Liver (tissue), 9 donors: ENCODE results near the gene SCGB3A1. TPM values are rescaled to one million over a fixed set of nuclear protein-coding genes. Genes with fewer than 3 reads are reported as not detected.

ENCODE experiments used
- DNase-seq: peaks from one replicate; pipeline ENCODE4 v3.0.0-alpha.2; 2017; ENCODE audit warnings: low spot score
- H3K27ac ChIP-seq, 2 donors: one replicate each; pipeline ENCODE4 v1.7.0; 2013; ENCODE audit warnings: inconsistent platforms in 2 of 2, low read length in 2 of 2, control low read depth in 1 of 2, low read depth in 1 of 2, mild to moderate bottlenecking in 1 of 2
- H3K27me3 ChIP-seq, 4 donors: one replicate each; pipeline versions ENCODE4 v1.6.1 to v1.7.0; 2013; ENCODE audit warnings: low read length in 3 of 4, inconsistent platforms in 1 of 4, mild to moderate bottlenecking in 1 of 4, moderate library complexity in 1 of 4; ENCODE audit not compliant: control insufficient read depth in 4 of 4, insufficient read depth in 4 of 4
- H3K36me3 ChIP-seq, 4 donors: one replicate each; pipeline versions ENCODE4 v1.6.1 to v1.7.0; 2013; ENCODE audit warnings: low read length in 3 of 4, mild to moderate bottlenecking in 3 of 4, low read depth in 1 of 4, moderate library complexity in 1 of 4; ENCODE audit not compliant: control insufficient read depth in 4 of 4, insufficient read depth in 3 of 4
- H3K4me1 ChIP-seq, 4 donors: one replicate each; pipeline versions ENCODE4 v1.6.1 to v1.7.0; 2013; ENCODE audit warnings: low read length in 3 of 4, mild to moderate bottlenecking in 3 of 4, moderate library complexity in 1 of 4; ENCODE audit not compliant: control insufficient read depth in 4 of 4, insufficient read depth in 4 of 4
- H3K4me3 ChIP-seq, 3 donors: one replicate each; pipeline versions ENCODE4 v1.6.1 to v1.7.0; 2013; ENCODE audit warnings: low read length in 3 of 3, control low read depth in 1 of 3, low read depth in 1 of 3, mild to moderate bottlenecking in 1 of 3
- H3K9ac ChIP-seq, 2 donors: one replicate each; pipeline ENCODE4 v1.7.0; 2013; ENCODE audit warnings: low read length in 2 of 2, mild to moderate bottlenecking in 2 of 2, moderate library complexity in 2 of 2, control low read depth in 1 of 2, low read depth in 1 of 2
- H3K9me3 ChIP-seq, 4 donors: one replicate each; pipeline versions ENCODE4 v1.6.1 to v1.7.0; 2013; ENCODE audit warnings: low read length in 3 of 4; ENCODE audit not compliant: control insufficient read depth in 4 of 4
- FOXA1 ChIP-seq: IDR thresholded peaks from 2 replicates; pipeline ENCODE4 v1.6.1; 2016; ENCODE audit warnings: antibody characterized with exemption
- FOXA2 ChIP-seq: IDR thresholded peaks from 2 replicates; pipeline ENCODE4 v1.6.1; 2016; ENCODE audit warnings: antibody characterized with exemption
- GABPA ChIP-seq, 2 donors: IDR thresholded peaks in 1 of 2; conservative IDR thresholded peaks in 1 of 2; 2 replicates each; pipeline ENCODE4 v1.6.1; 2016; ENCODE audit warnings: antibody characterized with exemption in 2 of 2, mild to moderate bottlenecking in 1 of 2, moderate library complexity in 1 of 2
- HNF4A ChIP-seq, 2 donors: conservative IDR thresholded peaks; 2 replicates each; pipeline ENCODE4 v1.6.1; 2016; ENCODE audit warnings: antibody characterized with exemption in 2 of 2, mild to moderate bottlenecking in 2 of 2
- HNF4G ChIP-seq: IDR thresholded peaks from 2 replicates; pipeline ENCODE4 v1.6.1; 2016; ENCODE audit warnings: antibody characterized with exemption
- JUND ChIP-seq, 2 donors: IDR thresholded peaks; 2 replicates each; pipeline ENCODE4 v1.6.1; 2016; ENCODE audit warnings: antibody characterized with exemption in 2 of 2
- RAD21 ChIP-seq, 2 donors: IDR thresholded peaks; 2 replicates each; pipeline ENCODE4 v1.6.1; 2016; ENCODE audit warnings: antibody characterized with exemption in 2 of 2, mild to moderate bottlenecking in 2 of 2
- REST ChIP-seq: IDR thresholded peaks from 2 replicates; pipeline ENCODE4 v1.6.1; 2016; ENCODE audit warnings: antibody characterized with exemption, mild to moderate bottlenecking
- RXRA ChIP-seq, 2 donors: IDR thresholded peaks; 2 replicates each; pipeline ENCODE4 v1.6.1; 2017 to 2018; ENCODE audit warnings: antibody characterized with exemption in 2 of 2, mild to moderate bottlenecking in 1 of 2
- TAF1 ChIP-seq: conservative IDR thresholded peaks from 2 replicates; pipeline ENCODE4 v1.6.1; 2016; ENCODE audit warnings: antibody characterized with exemption, mild to moderate bottlenecking
- YY1 ChIP-seq: IDR thresholded peaks from 2 replicates; pipeline ENCODE4 v1.6.1; 2016; ENCODE audit warnings: antibody characterized with exemption, mild to moderate bottlenecking
- ZBTB33 ChIP-seq: IDR thresholded peaks from 2 replicates; pipeline ENCODE4 v1.6.1; 2016; ENCODE audit warnings: antibody characterized with exemption
- WGBS: extraction: QIAGEN DNeasy Blood & Tissue Kit; methylation state at CpG from one replicate; pipeline ENCODE4 v1.1.7; 2013; 5-methylcytosine and 5-hydroxymethylcytosine counted together
- polyA plus RNA-seq, 2 donors: library from polyadenylated mRNA; stranded (reverse) in 1 of 2; unstranded in 1 of 2; fragments of 200-250 nt in 1 of 2; fragments of >200 nt in 1 of 2; fragmentation: Nextera tagmentation in 1 of 2; extraction: Ambion mirVana in 1 of 2; gene quantifications; one replicate each; pipeline versions ENCODE4 v1.2.1 to v1.2.3, GENCODE V29; 2013 to 2015
- total RNA-seq, 2 donors: library from RNA; depleted of rRNA; stranded (reverse); fragments of >200 nt; gene quantifications; one replicate each; pipeline ENCODE4 v1.2.3, GENCODE V29; 2014
- donor health status: healthy.
- donor health status: healthy.
- donor health status: healthy.
- donor health status: healthy.
- donor health status: healthy.

SCGB3A1 gene
- total and polyA plus RNA-seq, 4 donors = 1.5 TPM; not detected in 2

- H3K27ac ChIP-seq = no peak overlapping the region
- no peaks in the 10 kb centered on the region for H3K27me3 ChIP-seq
- no peak overlapping the region for H3K9ac ChIP-seq
- no peaks in the 10 kb centered on the region for H3K36me3 ChIP-seq
- TF ChIP-seq RXRA (IDR thresholded peaks at IDR 0.05) (no peak), HNF4G (no peak), JUND (IDR thresholded peaks at IDR 0.05) (no peak)
- no peak overlapping the region for H3K4me3 ChIP-seq
- no peaks in the 10 kb centered on the region for H3K4me1 ChIP-seq
- DNase-seq = no peak
- no peaks in the 10 kb centered on the region for H3K9me3 ChIP-seq
- WGBS = 87% methylated on average over 12 of the region's 12 CpGs
These were observed 36.3 kb upstream of the SCGB3A1 start for GRCh38 chr5:180627386-180628120.

- H3K4me1 ChIP-seq = no peaks in the 10 kb centered on the region
- no peaks in the 10 kb centered on the region for H3K27me3 ChIP-seq
- no peak overlapping the region for H3K9ac ChIP-seq
- no peak overlapping the region for H3K4me3 ChIP-seq
- H3K27ac ChIP-seq = no peak overlapping the region
- WGBS = 76% methylated on average over 15 of the region's 15 CpGs
- TF ChIP-seq RXRA (IDR thresholded peaks at IDR 0.05) (no peak), FOXA2 (no peak), ZBTB33 (no peak), HNF4A (conservative IDR thresholded peaks at IDR 0.05) (no peak), JUND (IDR thresholded peaks at IDR 0.05) (no peak), HNF4G (no peak), RAD21 (IDR thresholded peaks at IDR 0.05) (no peak), TAF1 (no peak), GABPA (IDR thresholded peaks at IDR 0.05 in 1 of 2, conservative IDR thresholded peaks at IDR 0.05 in 1 of 2) (no peak), YY1 (no peak), REST (no peak), FOXA1 (no peak)
- DNase-seq = no peak
- no peaks in the 10 kb centered on the region for H3K36me3 ChIP-seq
- no peaks in the 10 kb centered on the region for H3K9me3 ChIP-seq
These were observed 35.5 kb upstream of the SCGB3A1 start for GRCh38 chr5:180626661-180627385.
